Right atrium auricular region (tissue), 2 donors: ENCODE measurements around the gene EPHB4. TPM values are rescaled to one million over a fixed set of nuclear protein-coding genes. Genes with fewer than 3 reads are reported as not detected.
"Not testable (repeated sequence)": the region's sequence is repeated elsewhere in the genome, so short reads cannot be mapped to it uniquely, and the experiment has no call there.

ENCODE experiments used
- DNase-seq: peaks from one replicate; pipeline ENCODE4 v3.0.0-alpha.2; 2019; ENCODE audit warnings: low spot score
- H3K27ac ChIP-seq, 2 donors: fragments of 200-600 bp; sonication (generic); 1 replicate in 1 of 2; 2 replicates in 1 of 2; pipeline ENCODE4 v1.5.1; 2016 to 2019
- H3K27me3 ChIP-seq, 2 donors: fragments of 200-600 bp; sonication (generic); one replicate each; pipeline versions ENCODE4 v1.5.1 to v1.6.0; 2017 to 2019
- H3K36me3 ChIP-seq: fragments of 200-600 bp; sonication (generic); one replicate; pipeline ENCODE4 v1.5.1; 2016
- H3K4me1 ChIP-seq, 2 donors: fragments of 200-600 bp; sonication (generic); one replicate each; pipeline versions ENCODE4 v1.5.1 to v1.6.0; 2017 to 2019
- H3K4me3 ChIP-seq, 2 donors: fragments of 200-600 bp; sonication (generic); 1 replicate in 1 of 2; 2 replicates in 1 of 2; pipeline ENCODE4 v1.5.1; 2017 to 2019; ENCODE audit warnings: mild to moderate bottlenecking in 1 of 2, moderate library complexity in 1 of 2
- H3K9me3 ChIP-seq, 2 donors: fragments of 200-600 bp; sonication (generic); one replicate each; pipeline ENCODE4 v1.5.1; 2019
- microRNA-seq, 2 donors: library from miRNA; unstranded; fragments of <30 nt; microRNA quantifications; one replicate each; pipeline ENCODE4, GENCODE V29; 2016 to 2017; ENCODE audit warnings: borderline number of aligned reads in 2 of 2, borderline replicate concordance in 1 of 2
- total RNA-seq, 2 donors: library from RNA; depleted of rRNA; stranded (reverse); fragments of >200 nt; gene quantifications; one replicate each; pipeline ENCODE4 v1.1.0, GENCODE V29; 2016
- TF ChIP-seq, protein P1 (sequence below), 2 donors: fragments of 200-600 bp; sonication (generic); IDR thresholded peaks; one replicate each; pipeline ENCODE4 v1.5.1; 2019; ENCODE audit warnings: antibody characterized with exemption in 2 of 2

Gene EPHB4
- total RNA-seq, 2 donors from 2014 or later: 25.0 to 64.6 TPM

DNA sequence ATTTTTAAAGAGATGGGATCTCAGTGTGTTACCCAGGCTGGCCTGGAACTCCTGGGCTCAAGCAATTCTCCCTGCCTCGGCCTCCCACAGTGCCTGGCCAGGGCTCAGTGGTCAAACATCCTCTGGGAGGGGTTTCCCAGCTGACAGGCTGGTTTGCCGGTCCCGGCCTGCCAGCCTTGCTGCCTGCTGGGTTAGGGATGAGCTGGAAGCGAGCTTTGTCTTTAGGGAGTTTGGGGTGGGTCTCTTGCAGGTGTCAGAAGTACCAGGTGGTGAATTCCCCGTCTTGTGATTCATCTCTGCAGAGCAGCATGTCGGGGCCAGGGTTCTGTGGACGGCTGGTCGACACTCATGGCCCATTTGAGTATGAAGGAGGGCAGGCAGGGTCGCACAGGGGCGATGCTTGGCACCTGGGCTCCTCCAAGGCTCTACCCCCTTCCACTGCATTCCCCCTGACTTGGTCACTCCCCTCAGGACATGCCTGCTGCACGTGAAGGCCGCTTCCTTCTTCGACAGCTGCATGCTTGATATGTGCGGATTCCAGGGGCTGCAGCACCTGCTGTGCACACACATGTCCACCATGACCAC is 63.7 kb downstream of the EPHB4 start:
- DNase-seq: no peak
- Histone ChIP-seq H3K36me3 (no peaks in the 10 kb centered on the region), H3K4me3 (no peak overlapping the region), H3K9me3 (no peaks in the 10 kb centered on the region), H3K27ac (no peak overlapping the region), H3K4me1 (no peaks in the 10 kb centered on the region), H3K27me3 (no peaks in the 10 kb centered on the region)
- TF ChIP-seq, protein P1, sequence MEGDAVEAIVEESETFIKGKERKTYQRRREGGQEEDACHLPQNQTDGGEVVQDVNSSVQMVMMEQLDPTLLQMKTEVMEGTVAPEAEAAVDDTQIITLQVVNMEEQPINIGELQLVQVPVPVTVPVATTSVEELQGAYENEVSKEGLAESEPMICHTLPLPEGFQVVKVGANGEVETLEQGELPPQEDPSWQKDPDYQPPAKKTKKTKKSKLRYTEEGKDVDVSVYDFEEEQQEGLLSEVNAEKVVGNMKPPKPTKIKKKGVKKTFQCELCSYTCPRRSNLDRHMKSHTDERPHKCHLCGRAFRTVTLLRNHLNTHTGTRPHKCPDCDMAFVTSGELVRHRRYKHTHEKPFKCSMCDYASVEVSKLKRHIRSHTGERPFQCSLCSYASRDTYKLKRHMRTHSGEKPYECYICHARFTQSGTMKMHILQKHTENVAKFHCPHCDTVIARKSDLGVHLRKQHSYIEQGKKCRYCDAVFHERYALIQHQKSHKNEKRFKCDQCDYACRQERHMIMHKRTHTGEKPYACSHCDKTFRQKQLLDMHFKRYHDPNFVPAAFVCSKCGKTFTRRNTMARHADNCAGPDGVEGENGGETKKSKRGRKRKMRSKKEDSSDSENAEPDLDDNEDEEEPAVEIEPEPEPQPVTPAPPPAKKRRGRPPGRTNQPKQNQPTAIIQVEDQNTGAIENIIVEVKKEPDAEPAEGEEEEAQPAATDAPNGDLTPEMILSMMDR (IDR thresholded peaks at IDR 0.05): no peak

DNA sequence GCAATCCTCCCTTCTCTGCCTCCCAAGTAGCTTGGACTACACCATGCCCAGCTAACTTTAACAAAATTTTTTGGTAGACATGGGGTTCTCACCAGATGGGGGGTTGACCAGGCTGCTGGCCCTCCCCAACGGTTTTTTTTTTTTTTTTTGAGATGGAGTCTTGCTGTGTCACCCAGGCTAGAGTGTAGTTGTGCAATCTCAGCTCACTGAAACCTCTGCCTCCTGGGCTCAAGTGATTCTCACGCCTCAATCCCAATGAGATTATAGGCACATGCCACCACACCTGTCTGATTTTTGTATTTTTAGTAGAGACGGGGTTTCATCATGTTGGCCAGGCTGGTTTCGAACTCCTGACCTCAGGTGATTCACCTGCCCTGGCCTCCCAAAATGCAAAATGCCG is 64.5 kb downstream of the EPHB4 start:
- not testable (repeated sequence) for H3K4me3 ChIP-seq, H3K4me1 ChIP-seq, DNase-seq, H3K36me3 ChIP-seq, H3K27ac ChIP-seq, H3K9me3 ChIP-seq, H3K27me3 ChIP-seq

DNA sequence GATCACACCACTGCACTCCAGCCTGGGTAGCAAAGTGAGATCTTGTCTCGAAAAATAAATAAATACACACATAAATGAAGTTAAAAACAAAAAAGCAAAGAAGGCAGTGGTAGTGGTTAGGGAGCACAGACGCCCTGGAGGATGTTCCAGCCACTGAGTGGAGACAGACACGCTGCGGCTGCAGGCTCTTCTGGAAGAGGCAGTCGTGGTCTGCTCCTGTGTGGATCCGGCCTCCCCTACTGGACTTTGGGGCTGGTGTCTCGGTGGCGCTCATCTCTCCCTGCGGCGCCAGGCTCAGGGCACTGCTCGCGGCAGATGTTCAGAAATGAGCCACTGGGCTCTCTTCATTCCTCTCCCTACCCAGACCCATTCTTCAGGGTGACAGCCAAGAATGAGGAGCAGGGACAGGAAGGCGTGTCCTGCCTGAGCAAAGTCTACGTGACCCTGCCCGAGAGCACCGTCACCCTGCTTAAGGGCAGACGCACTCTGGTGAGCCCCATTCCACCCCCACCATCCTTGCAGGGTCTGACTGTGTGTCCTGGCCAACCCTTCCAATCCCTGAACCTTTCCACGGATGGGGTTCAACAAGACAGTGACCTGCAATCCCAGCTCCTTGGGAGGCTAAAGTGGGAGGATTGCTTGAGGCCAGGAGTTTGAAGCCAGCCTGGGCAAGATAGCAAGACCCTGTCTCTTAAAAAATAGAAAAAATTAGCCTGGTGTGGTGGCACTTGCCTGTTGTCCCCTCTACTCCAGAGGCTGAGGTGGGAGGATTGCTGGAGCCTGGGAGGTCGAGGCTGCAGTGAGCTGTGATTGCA is 67.8 kb downstream of the EPHB4 start:
- no peaks in the 10 kb centered on the region for H3K27me3 ChIP-seq
- H3K9me3 ChIP-seq: no peaks in the 10 kb centered on the region
- no peaks in the 10 kb centered on the region for H3K36me3 ChIP-seq
- TF ChIP-seq, protein P1 (IDR thresholded peaks at IDR 0.05): no peak
- H3K4me1 ChIP-seq: no peaks in the 10 kb centered on the region
- no peak overlapping the region for H3K27ac ChIP-seq
- no peak for DNase-seq
- H3K4me3 ChIP-seq: no peak overlapping the region

DNA sequence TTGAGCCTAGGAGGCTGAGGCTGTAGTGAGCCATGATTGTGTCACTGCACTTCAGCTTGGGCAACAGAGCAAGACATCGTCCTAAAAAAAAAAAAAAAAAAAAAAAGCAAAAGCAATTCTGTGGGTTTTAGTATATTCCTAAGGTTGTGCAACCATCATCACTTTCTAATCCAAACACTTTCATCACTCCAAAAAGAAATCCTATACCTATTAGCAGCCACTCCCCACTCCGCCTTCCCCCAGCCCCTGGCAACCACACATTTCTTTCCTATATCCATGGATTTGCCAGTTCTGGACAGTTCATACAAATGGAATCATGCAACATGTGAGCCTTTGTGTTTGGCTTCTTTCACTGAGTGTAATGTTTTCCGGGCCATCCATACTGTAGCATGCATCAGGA is 73.6 kb downstream of the EPHB4 start:
- H3K4me3 ChIP-seq: no peak overlapping the region
- H3K4me1 ChIP-seq: no peaks in the 10 kb centered on the region
- DNase-seq: no peak
- no peaks in the 10 kb centered on the region for H3K36me3 ChIP-seq
- H3K9me3 ChIP-seq: no peaks in the 10 kb centered on the region
- TF ChIP-seq, protein P1 (IDR thresholded peaks at IDR 0.05): no peak
- H3K27me3 ChIP-seq: no peaks in the 10 kb centered on the region
- H3K27ac ChIP-seq: no peak overlapping the region

DNA sequence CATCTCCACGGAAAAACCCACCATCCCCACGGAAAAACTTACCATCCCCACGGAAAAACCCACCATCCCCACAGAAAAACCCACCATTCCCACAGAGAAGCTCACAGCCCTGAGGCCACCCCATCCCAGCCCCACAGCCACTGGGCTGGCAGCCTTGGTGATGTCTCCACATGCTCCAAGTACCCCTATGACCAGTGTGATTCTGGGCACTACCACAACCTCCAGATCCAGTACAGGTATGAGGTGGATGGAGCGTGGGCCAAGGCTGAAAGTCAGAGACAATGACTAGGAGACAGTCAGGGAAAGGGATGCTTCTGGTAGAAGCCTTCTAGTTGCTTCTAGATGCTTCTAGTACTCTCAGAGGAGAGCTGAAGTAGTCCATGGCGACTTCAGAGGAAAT is 74.3 kb downstream of the EPHB4 start:
- Histone ChIP-seq H3K4me1 (no peaks in the 10 kb centered on the region), H3K27me3 (no peaks in the 10 kb centered on the region), H3K27ac (no peak overlapping the region), H3K36me3 (no peaks in the 10 kb centered on the region), H3K9me3 (no peaks in the 10 kb centered on the region), H3K4me3 (no peak overlapping the region)
- TF ChIP-seq, protein P1 (IDR thresholded peaks at IDR 0.05): no peak
- DNase-seq: no peak

Small RNA genes lying within 50 kb of the gene (microRNA-seq; reads per million reads assigned to microRNA genes)
- 0 reads per million in 2 donors for gene MIR6875

Other genes with a start within 250 kb of the EPHB4 start
- gene LRCH4, start 241.4 kb downstream of the EPHB4 start, total RNA-seq: 10 to 100 TPM; 23.0 to 46.2 TPM
- gene FBXO24, start 241.2 kb downstream of the EPHB4 start, total RNA-seq: under 1 TPM in 1 of 2 donors, not detected in 1; 0.20 TPM
- gene PCOLCE, start 225.2 kb downstream of the EPHB4 start, total RNA-seq: 10 to 100 TPM; 25.4 to 39.0 TPM
- gene MOSPD3, start 215.0 kb downstream of the EPHB4 start, total RNA-seq: 10 to 100 TPM; 11.8 to 13.5 TPM
- under 1 TPM in 1 of 2 donors, not detected in 1; 0.19 TPM for gene TFR2, start 186.0 kb downstream of the EPHB4 start, total RNA-seq
- not detected for gene ACTL6B, start 171.1 kb downstream of the EPHB4 start, total RNA-seq
- gene GNB2, start 153.8 kb downstream of the EPHB4 start, total RNA-seq: 100 to 1,000 TPM in 1 of 2 donors, 10 to 100 TPM in 1; 96.2 to 169 TPM
- 10 to 100 TPM; 13.4 to 17.4 TPM for gene GIGYF1, start 133.3 kb downstream of the EPHB4 start, total RNA-seq
- gene POP7, start 121.4 kb downstream of the EPHB4 start, total RNA-seq: 10 to 100 TPM; 19.1 to 28.7 TPM
- not detected for gene EPO, start 107.1 kb downstream of the EPHB4 start, total RNA-seq
- not detected for gene ZAN, start 93.9 kb downstream of the EPHB4 start, total RNA-seq
- gene SLC12A9, start 25.2 kb upstream of the EPHB4 start, total RNA-seq: 1 to 10 TPM; 5.0 to 9.0 TPM
- gene TRIP6, start 39.9 kb upstream of the EPHB4 start, total RNA-seq: 10 to 100 TPM; 41.6 to 64.4 TPM
- 10 to 100 TPM; 33.4 to 49.6 TPM for gene SRRT, start 47.6 kb upstream of the EPHB4 start, total RNA-seq
- 1 to 10 TPM; 3.0 to 3.7 TPM for gene UFSP1, start 62.2 kb upstream of the EPHB4 start, total RNA-seq
- gene ACHE, start 68.4 kb upstream of the EPHB4 start, total RNA-seq: 10 to 100 TPM in 1 of 2 donors, 1 to 10 TPM in 1; 5.4 to 33.0 TPM
- under 1 TPM in 1 of 2 donors, not detected in 1; 0.24 TPM for gene MUC3A, start 122.0 kb upstream of the EPHB4 start, total RNA-seq
- gene MUC12, start 142.0 kb upstream of the EPHB4 start, total RNA-seq: not detected
- not detected for gene MUC17, start 192.6 kb upstream of the EPHB4 start, total RNA-seq